ENCODE measurements around the gene COL27A1.
A peak's percentile ranks its signal among the peaks of the same experiment; 100 is the strongest.

Gene COL27A1

DNA sequence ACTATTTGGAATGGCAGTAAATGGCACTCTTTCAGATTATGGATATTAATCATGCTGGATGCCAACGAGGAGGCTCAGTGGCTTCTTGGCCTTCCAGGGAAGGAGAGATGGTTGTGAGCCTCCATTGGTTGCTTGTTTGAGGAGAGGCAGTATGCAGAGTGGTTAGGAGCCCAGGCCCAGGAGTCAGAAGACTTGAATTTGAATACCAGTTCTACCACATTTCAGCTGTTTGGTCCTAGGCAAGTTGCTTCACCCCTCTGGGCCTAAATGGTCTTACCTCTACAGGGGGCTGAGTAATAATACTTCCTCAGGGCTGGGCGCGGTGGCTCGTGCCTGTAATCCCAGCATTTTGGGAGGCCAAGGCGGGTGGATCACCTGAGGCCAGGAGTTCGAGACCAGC is 52.5 kb downstream of the COL27A1 start:
- DNase-seq, result no peak

DNA sequence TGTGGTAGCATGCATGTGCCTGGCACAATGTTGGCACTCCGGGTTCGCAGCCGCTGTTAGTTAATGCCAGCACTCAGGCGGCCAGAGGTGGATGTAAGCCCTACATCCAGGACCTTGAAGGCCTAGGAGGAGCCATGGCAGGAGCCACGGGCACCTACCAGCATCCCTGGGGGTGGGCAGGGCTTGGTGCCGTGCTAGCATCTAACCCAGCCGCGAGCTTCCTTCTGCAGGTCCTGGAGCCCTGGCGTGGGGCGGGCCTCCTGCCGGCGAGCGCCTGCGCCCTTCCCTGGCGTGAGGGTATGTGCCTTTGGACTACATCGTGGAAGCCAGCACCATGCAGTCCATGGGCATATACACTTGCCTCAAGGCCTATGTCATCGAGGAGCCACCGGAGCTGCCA is 53.8 kb downstream of the COL27A1 start:
- no peak for DNase-seq

DNA sequence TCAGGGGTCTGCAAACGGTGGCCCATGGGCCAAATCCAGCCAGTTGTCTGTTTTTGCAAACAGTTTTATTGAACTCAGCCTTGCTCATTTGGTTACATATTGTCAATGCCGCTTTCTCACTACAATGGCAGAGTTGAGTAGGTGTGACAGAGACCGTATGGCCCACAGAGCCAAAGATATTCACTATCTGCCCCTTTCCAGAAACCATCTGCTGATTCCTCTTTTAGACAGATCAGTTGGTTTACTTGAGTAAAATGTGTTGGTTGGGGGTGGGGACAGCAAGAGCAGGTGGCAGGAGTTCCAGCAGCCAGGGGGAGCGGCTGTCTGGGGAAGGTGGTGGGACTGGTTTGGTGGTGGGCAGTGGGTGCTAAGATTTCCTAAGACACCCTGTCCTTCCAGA is 54.8 kb downstream of the COL27A1 start:
- DNase-seq, result peak; percentile 20 to 72

DNA sequence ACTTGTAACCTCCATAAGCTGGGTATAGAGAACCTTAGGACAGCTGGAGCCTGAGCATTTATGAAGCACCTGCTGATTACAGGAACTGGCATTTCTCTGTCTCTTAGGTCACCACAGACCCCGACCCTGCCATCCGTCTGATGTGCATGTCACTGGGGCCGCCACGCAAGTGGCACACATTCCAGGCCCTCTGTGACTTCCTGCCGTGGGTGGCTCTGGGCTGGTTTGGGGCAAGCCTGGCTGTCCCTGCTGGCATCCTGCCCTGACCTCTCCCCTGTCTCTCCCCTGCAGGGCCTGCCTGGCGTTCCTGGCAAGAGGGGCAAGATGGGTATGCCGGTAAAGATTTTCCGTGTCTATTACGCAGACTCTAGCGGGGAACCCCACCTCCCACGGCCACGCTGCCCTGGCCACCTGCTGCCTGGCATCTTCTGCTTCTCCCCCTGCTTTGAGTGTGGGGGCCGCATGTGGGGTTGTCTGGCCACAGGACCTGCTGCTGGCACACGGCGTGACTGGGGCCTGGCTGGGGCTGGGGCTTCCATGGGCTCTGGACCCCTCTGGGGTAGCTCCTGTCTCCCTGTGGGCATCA is 55.4 kb downstream of the COL27A1 start:
- DNase-seq, result no peak

DNA sequence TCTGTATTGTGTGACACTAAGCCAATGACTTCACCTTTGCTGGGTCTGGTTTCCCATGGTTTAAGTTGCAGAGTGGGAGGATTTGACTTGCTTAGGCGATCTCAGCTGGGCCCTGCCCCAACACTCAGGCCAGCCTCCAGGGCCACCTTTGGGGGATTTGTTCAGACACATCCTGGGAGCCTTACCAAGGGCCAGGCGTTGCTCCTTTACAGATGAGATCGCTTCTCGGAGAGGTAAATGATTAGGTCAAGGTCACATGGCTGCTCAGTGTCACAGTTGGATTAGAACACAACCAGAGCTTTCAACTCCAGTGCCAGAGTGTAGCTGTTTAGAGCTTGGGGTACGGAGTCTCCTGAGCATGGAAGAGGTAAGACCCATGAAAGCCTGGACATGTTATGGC is 57.5 kb downstream of the COL27A1 start:
- DNase-seq, result no peak

DNA sequence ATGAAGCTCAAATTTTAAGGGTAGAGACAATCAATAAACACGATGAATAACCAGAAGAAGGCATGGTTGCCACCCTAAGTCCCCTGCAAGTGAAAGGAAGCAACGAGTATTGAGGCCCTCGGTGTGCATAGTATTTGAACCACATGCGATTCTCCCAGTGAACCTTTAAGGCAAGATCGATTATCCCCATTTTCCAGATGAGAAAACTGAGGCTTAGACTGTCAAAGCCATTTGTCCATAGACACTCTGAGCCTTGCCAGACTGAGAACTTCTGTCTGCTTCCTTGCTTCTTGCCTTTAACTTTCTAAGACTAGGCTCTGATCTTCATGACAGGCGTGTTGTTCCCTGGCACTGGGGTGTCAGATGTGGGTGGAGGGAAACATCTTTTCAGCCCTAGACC is 58.2 kb downstream of the COL27A1 start:
- DNase-seq, result no peak

DNA sequence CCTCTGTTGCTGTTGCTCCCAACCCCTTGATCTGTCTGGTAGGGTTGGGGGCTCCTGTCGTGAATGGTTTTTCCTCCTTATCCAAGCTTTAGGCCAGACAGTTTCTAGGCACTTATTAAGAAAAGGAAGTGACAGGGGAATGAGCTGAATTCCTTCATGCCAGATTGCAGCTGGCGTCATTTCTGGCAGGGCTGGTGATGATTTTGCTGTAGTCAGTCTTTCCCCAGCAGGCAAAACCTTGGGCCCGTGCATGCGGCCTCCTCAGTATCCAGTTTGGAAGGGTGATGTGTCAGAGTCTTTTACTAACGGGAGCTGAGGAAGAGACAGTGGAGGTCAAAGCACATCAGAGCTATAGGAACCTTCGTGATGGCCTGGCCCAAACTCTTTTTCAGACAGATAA is 58.8 kb downstream of the COL27A1 start:
- no peak for DNase-seq

DNA sequence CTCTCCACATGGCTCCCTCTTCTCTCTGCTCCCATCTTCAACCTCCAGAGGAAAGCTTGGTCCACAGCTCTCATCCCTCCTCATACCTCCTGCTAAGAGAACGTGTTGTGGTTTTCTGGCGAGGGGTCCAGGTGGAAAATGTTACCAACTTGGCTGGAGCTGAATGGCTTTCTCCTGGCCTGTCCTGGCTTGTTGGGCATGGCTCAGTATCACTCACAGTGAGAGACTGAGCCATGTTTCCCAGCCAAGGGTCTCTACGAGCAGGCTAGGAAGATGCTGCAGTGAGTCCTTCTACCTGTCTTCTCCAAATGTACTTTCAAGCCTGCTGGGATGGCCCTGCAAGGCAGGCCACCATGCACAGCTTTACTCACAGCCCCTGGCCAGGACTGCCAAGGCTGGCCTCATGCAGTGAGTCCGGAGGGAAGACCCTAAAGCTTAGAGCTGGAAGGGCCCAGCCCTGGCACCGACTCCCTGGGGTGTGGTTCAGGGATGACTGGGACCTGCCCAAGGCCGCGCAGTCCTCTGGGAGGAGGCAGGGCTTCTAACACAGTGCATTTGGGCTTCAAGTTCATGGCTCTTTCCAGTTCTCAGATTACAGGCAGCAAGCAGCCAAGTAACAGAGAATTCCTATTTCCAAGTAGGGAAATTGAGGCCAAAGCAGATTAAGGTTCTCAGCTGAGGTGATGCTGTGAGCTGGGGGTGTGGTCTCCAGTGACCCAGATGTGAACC is 59.5 kb downstream of the COL27A1 start:
- DNase-seq, result no peak

DNA sequence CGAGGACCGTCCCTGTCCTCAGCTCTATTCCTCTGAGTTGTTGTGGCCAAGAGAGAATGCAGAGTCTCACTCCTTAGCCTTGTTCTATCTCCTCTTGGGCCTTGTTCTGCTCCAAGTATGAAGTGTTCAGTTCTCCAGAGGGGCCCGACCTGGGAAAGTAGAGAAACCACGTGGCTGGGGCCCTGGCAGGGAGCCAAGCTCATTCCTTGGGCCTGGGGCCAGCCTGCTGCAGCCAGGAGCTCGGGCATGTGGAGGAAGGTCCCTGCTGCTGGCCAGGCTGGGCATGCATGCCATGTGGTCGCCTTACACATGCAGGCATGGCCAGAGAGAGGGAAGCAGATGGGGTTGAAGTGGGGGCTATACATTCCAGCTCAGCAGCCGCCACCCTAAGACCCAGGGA is 60.7 kb downstream of the COL27A1 start:
- peak; percentile 56 to 75 for DNase-seq

DNA sequence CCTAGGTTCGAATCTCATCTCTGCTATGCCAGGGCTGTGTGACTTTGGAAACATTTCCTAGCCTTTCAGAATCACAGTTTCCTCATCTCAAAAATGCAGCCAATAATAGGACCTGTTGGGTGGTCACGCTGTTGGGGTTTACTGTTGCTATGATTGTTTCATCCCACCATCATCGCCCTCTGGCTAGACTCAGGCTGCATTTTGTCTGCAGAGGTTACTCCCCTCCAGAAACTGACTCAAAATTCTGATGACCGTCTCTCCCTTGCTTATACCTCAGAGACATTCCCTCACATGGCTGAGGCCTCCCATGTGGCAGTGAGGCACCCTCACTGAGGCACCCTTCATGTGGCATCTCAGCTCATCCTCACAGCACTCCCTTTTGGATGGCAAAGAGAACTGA is 61.6 kb downstream of the COL27A1 start:
- DNase-seq, result no peak

DNA sequence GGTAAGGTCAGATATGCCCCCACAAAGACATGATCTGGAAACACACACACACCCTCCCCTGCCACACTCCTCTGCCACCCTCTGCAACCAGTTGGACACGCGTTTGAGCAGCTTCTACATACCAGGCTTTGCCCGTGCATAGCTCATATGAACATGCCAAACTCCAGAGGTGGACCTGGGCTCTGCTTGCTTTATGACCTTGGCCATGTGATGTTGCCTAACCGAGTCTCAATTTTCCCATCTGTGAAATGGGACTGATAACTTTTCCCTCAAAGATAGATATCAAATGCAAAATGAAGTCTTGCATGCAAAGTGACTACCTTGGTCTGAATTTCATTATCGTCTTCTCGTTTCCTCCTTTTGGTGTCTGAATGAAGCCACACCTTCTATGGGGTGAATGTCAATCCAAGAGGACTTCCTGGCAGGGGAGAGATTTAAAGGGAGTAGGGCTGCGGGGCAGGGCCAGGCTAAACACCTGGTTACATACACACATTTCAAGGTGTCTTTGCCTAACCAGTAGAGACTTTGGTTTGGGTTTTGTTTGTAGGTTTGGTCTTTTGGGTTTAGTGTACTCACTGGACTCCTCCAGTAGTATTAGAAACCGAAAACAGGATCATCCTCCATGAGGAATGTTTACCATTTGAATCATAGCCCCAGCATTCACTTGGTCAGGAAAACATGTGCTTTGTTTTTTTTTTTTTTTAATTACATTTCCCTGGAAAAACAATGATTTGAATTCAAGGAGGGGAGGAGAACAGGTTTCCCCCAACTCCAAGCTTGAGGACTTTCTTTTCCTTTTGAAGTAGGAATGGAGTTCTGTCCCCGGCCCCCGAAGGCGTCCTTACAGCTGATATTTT is 63.2 kb downstream of the COL27A1 start:
- no peak for DNase-seq

DNA sequence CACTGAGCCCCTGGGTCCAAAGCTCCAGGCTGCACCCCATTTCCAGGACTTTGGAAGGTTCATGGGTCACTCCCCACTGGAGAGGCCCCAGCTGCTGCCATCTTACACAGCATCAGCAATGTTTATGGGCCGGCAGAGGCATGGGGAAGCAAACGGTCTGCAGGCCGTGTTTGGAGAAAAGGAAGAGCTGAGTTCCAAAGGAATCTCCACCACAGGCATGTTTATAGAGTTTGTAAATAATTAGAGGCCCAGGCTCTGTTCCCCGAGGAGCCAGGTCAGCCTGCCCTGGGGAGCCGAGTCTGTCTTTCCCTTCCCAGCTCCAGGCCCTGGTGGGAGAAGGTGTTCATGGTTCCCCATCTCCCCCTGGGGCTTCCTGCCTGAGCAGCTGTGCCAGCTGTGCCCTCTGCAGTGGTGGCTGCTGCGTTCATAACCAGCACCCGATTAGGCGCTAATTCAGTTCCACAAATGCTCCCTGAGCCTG is 64.8 kb downstream of the COL27A1 start:
- no peak for DNase-seq

DNA sequence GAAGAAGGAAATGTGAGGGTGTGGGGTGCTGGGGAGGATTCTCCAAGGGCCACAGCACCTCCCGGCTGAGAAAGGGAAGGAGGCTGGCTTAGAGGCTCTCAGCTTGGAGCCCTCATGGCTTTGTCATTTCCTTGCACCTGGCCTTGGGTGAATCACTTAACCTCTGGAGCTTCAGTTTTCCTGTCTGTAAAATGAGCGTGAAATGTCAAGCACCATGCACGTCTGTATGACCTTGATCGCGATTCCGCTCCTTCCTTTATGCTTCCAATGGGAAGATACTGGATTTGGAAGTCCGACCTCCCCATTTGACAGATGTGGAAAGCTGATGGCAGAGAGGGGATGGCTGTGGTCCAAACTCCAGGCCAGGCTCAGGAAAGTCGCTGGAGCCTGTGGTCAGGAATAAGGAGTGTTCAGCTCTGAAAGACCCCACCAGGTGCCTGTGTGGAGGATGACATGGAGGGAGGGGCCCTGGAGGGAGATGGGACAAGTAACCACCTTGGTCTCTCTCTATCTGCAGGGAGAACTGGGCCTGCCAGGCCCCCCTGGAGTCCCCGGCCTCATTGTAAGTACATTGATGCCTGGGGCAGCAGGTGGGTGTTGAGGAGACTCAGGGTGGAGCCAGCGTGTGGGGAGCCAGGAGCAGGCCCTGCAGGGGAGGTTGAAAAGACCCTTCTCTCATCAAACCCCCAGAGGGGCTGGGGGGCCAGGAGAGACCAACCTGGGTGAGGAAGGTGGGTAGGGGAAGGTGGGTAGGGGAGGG is 66.5 kb downstream of the COL27A1 start:
- DNase-seq, result no peak

DNA sequence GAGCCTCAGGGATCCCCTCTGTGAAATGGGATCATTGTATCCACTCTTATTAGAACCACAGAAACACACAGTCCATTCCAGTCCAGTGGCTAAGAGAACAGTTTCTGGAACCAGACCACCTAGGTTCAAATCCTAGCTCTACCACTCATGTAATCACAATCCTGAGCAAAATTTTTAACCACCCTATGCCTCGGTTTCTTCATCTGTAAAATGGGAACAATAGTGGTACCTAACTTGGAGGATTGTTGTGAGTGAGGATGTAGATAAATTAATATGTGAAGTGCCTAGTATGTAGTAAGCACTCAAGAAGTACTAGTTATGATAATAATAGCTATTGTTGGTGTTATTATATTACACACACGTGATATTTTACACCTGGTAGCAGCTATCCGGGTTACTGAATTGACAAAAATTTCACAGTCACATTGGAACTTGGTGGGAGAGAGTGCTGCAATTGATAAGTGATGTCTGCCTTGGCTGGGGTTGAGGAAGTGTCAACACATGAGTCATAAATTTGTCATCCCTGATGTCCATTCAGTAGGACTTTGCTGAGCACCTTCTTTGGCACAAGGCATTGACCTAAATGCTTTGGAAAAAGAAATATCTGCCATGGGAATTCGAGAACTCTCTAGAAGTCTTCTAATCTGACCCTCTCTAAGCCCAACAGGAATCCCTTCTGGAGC is 68.4 kb downstream of the COL27A1 start:
- no peak for DNase-seq

DNA sequence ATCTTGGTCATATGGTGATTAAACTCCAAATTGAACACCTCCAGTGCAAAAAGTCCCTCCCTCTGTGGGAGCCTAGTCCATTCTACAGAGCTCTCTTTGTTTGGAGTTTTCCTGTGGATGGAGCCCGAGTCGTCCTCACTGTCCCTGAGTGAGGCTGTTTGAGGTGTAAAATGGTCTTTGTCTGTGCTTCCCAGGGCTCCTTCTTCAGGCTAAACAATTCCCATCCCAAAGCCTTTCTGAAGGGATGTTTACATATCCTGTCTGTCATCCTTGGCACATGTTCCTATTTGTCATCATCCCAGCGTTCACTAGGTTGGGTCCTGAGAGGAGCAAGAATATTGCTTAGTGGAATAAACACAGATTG is 68.9 kb downstream of the COL27A1 start:
- no peak for DNase-seq

DNA sequence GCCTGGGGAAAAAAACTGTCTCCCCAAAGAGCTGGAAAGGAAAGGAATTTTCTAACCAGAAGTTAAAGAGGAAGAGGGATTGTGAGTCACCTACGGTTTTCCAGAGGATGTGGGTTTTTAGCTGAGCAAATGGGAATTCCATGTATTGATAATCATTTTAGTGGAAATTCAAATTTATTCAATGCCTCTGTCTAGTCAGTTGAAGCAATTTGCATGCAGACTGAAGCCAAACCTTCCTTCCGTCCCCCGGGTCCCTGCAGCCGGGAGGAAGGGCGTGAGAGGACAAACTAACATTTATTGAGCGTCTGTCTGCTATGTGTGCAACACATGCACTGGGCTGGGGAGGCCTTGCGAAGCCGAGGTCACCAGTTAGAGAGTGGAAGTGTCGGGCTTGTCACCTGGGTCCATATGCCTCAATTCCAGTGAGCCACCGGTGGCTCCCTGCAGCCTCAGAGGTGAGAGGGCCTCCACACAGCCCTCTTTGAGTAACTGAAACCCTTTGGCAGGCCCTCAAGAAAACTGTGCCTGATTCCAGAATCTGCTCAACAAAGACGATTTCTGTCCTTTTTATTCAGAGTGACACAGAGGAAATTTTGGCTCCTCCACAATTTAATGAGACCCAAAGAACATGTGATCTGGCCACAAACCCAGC is 70.3 kb downstream of the COL27A1 start:
- no peak for DNase-seq

DNA sequence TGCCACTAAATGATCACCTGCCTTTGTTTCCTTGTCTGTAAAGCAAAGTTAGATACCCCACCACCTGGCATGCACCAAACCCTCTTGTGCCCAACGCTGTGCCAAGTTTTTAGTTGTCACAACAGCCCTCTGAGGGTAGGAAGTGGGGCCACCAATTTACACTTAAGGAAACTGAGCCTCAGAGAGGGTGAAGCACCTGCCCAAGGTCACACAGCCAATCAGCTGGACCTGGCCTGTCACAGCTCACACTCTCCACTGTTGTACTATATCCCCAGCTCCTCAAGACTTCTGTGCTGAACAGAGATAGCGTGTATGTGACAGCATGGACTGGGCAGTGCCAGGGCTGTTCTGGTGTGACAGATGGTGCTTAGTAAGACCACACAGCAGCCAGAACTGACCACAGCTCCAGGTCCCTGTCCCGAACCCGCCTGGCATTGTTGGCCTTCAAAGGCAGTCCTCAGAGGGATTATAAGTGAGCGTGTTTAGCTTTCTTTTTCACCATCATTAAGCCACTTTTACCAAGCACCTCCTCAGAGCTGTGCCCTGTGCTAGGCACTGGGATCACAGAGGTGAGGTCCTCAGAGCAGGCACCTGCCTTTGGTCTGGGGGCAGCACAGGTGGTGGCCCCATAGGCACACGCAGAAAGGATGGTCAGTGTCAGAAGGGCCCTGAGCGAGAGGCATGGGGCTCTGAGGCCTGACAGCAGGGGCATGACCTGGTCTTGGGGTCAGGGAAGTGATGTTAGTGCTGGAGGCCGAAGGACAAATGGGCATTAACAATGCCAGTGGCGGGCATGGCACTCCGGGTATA is 71.1 kb downstream of the COL27A1 start:
- no peak for DNase-seq

DNA sequence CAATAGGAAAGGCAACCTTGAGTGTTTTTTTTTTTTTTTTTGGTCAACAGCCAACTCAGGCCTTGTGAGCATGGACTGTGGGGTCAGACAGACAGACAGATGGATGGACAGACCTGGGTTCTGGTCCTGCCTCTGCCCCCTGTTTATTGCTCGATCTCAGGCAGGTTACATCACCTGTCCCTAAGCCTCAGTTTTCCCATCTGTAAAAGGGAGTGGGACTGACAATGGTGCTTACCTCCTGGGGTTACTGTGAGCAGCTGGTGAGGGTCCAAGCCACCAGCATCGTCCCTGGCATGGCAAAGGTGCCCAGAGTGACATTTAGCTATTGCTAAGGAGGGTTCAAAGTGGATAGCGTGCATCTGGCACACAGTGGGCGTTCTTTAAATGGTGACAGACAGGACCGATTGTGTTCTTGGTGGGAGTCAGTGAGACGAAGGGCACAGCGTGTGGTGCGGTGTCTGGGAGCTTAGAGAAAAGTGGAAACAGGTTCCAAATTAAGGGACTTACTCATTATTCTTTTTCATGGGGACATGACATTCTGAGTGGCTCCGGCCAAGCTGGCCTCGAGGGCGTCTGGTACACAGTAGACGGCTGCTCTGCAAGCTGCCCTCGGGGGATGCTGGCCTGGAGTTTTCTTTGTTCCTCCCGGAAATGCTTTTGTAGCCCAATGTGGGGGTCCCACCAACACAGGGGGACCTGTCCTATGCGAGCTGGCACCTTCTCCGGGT is 72.1 kb downstream of the COL27A1 start:
- no peak for DNase-seq

DNA sequence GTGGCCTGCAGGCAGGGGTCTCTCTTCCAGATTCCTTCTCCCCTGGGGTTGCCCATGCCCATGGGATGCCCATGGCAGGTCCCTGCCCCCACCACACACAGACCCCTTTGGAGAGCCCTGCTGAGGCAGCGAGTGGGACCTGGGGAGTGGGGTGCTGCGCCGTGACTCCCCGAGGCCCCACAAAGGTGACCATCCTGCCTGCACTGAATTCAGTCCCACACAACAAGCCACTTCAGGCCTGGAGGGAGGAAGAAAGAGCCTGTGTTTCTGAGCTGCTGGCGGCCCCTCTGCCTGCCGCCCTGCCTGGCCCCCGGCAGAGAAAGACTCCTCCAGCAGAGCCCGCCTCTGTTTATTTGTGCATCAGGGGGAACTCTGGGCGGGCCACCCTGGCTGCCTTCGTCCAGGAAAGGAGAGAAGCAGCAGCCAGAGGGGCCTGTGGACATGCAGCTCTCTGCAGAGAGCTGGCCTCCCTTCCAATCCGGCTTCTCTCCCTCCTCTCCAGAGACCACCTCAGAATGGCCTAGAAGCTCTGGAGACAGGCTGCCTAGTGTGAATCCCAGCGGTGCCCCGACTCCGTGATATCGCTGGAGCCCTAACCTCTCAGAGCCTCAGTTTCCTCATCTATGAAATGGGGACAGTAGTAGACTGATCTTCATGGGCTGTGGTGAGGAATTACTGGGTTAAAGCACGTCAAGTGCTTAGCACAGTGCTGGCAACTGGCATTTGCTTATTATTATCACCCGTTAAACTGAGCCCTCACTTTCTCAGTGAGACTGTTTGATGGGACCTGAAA is 72.9 kb downstream of the COL27A1 start:
- no peak for DNase-seq

DNA sequence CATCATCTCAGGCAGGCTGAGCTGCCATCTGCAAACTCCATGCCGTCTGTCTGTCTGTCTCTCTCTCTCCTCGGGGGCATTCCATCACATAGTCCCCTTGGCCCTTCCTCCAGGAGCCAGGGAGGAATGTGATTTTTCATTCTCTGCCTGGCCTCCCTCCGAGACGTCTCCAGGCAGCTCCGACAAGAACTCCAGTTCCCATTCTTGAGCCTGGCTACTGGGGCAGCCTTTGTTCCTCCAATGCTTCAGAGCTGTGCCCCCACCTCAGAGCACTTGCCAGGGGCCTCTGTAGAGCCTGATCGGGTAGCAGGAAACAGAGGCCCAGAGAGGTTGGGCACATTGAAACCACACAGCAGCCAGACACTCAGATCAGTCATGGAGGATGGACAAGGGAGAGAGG is 74.0 kb downstream of the COL27A1 start:
- DNase-seq, result no peak

Measured in NCI-H524 (cell line).